K562 (cell line): Measurements from ENCODE around the gene SHISA7. TPM values are rescaled to one million over a fixed set of nuclear protein-coding genes. Genes with fewer than 3 reads are reported as not detected.

Experiments
- BDP1 ChIP-seq: IDR thresholded peaks from 3 replicates; pipeline ENCODE4 v1.6.1; 2011; ENCODE audit not compliant: insufficient read length, insufficient read depth
- CBFB ChIP-seq: sonication (generic); formaldehyde crosslinking; IDR thresholded peaks from 2 replicates; pipeline ENCODE4 v1.4.0; 2020; ENCODE audit warnings: mild to moderate bottlenecking, missing genetic modification reagents
- HDAC3 ChIP-seq: fragments of 450-650 bp; IDR thresholded peaks from 2 replicates; pipeline ENCODE4 v1.6.1; 2018; ENCODE audit warnings: borderline replicate concordance, mild to moderate bottlenecking, moderate library complexity; ENCODE audit not compliant: partially characterized antibody
- HDGF ChIP-seq: fragments of 450-650 bp; IDR thresholded peaks from 2 replicates; pipeline ENCODE4 v1.6.1; 2016
- JUN ChIP-seq, 2 experiments: sonication (generic) in 1 of 2; formaldehyde crosslinking in 1 of 2; IDR thresholded peaks; 2 replicates each; pipeline versions ENCODE4 v1.6.1 to v1.8.0; 2012 to 2022; ENCODE audit warnings: borderline replicate concordance in 2 of 2, mild to moderate bottlenecking in 2 of 2, improper control_type of control experiment in 1 of 2, low read depth in 1 of 2, low read length in 1 of 2, missing genetic modification reagents in 1 of 2
- MAZ ChIP-seq, 2 experiments: fragments of 450-650 bp in 1 of 2; sonication (generic) in 1 of 2; formaldehyde crosslinking; IDR thresholded peaks in 1 of 2; conservative IDR thresholded peaks in 1 of 2; 2 replicates each; pipeline versions ENCODE4 v1.4.0 to v1.5.0; 2020; ENCODE audit warnings: mild to moderate bottlenecking in 1 of 2, missing genetic modification reagents in 1 of 2
- NFXL1 ChIP-seq: fragments of 450-650 bp; formaldehyde crosslinking; IDR thresholded peaks from 2 replicates; pipeline ENCODE4 v1.4.0; 2021; ENCODE audit warnings: mild to moderate bottlenecking
- NRF1 ChIP-seq, 2 experiments: fragments of 450-650 bp; IDR thresholded peaks in 1 of 2; conservative IDR thresholded peaks in 1 of 2; 2 replicates each; pipeline ENCODE4 v1.6.1; 2014; ENCODE audit warnings: mild to moderate bottlenecking in 2 of 2
- PKNOX1 ChIP-seq: fragments of 450-650 bp; IDR thresholded peaks from 2 replicates; pipeline ENCODE4 v1.6.1; 2016
- POLR2B ChIP-seq: fragments of 450-650 bp; IDR thresholded peaks from 2 replicates; pipeline ENCODE4 v1.6.1; 2018; ENCODE audit warnings: low read depth; ENCODE audit not compliant: partially characterized antibody
- RAD21 ChIP-seq, 2 experiments: fragments of 250-450 bp in 1 of 2; fragments of 450-650 bp in 1 of 2; sonication (Bioruptor Pico) in 1 of 2; formaldehyde crosslinking in 1 of 2; IDR thresholded peaks in 1 of 2; conservative IDR thresholded peaks in 1 of 2; 2 replicates each; pipeline versions ENCODE4 v1.4.0 to v1.8.0; 2020 to 2022; ENCODE audit warnings: mild to moderate bottlenecking in 2 of 2, moderate library complexity in 1 of 2
- RAD51 ChIP-seq: fragments of 450-650 bp; IDR thresholded peaks from 2 replicates; pipeline ENCODE4 v1.7.1; 2016; ENCODE audit warnings: low read depth, mild to moderate bottlenecking, borderline replicate concordance
- RBM14 ChIP-seq: fragments of 200-400 bp; formaldehyde crosslinking; IDR thresholded peaks from 2 replicates; pipeline ENCODE4 v1.6.1; 2018; ENCODE audit warnings: low read depth, mild to moderate bottlenecking, low read length, moderate library complexity, borderline replicate concordance; ENCODE audit not compliant: insufficient read depth
- SMARCA4 ChIP-seq: fragments of 450-650 bp; IDR thresholded peaks from 2 replicates; pipeline ENCODE4 v1.6.1; 2016
- SNRNP70 ChIP-seq: fragments of 200-400 bp; formaldehyde crosslinking; optimal IDR thresholded peaks from 2 replicates; pipeline ENCODE3; 2017; ENCODE audit warnings: low read depth, low read length
- SRSF1 ChIP-seq: fragments of 200-400 bp; formaldehyde crosslinking; IDR thresholded peaks from 2 replicates; pipeline ENCODE4 v1.6.1; 2017; ENCODE audit warnings: mild to moderate bottlenecking, low read depth, low read length, moderate library complexity
- STAT5B ChIP-seq: fragments of 250-450 bp; sonication (Bioruptor Pico); IDR thresholded peaks from 2 replicates; pipeline ENCODE4 v1.8.0; 2021; ENCODE audit warnings: mild to moderate bottlenecking, inconsistent platforms
- U2AF2 ChIP-seq: fragments of 200-400 bp; formaldehyde crosslinking; optimal IDR thresholded peaks from 2 replicates; pipeline ENCODE3; 2017; ENCODE audit warnings: low read depth, mild to moderate bottlenecking, low read length
- ZC3H11A ChIP-seq: IDR thresholded peaks from 2 replicates; pipeline ENCODE4 v1.6.1; 2012; ENCODE audit warnings: low read depth, low read length, improper control_type of control experiment
- ZNF551 ChIP-seq: fragments of 250-450 bp; sonication (Bioruptor Pico); IDR thresholded peaks from 2 replicates; pipeline ENCODE4 v1.5.0; 2021; ENCODE audit warnings: mild to moderate bottlenecking, moderate library complexity
- ZNF57 ChIP-seq: fragments of 450-650 bp; formaldehyde crosslinking; IDR thresholded peaks from 2 replicates; pipeline ENCODE4 v1.4.0; 2020; ENCODE audit warnings: mild to moderate bottlenecking, moderate library complexity
- ZNF766 ChIP-seq: fragments of 200-800 bp; sonication (Bioruptor generic); conservative IDR thresholded peaks from 2 replicates; pipeline ENCODE4 v1.6.1; 2016; ENCODE audit warnings: missing genetic modification characterization, missing compliant biosample characterization
- polyA plus RNA-seq, 8 experiments: library from polyadenylated mRNA; depleted of rRNA in 4 of 8; stranded (reverse) in 5 of 8; unstranded in 3 of 8; fragments of >200 nt; fragmentation: Nextera tagmentation in 2 of 8; fragmentation: Illumina TruSeq in 1 of 8; extraction: Ambion mirVana in 2 of 8; extraction: Trizol in 1 of 8; gene quantifications; 2 replicates each; pipeline versions ENCODE4 v1.2.1 to v1.2.3, GENCODE V29; 2011 to 2014; ENCODE audit warnings: inconsistent platforms in 1 of 8, missing spikeins in 1 of 8
- total RNA-seq, 7 experiments: library from RNA; depleted of rRNA in 6 of 7; stranded (reverse); fragments of >200 nt in 6 of 7; fragmentation: Illumina TruSeq in 2 of 7; extraction: Trizol in 2 of 7; gene quantifications; 2 replicates each; pipeline versions ENCODE4 v1.2.1 to v1.2.3, GENCODE V29; 2011 to 2021; ENCODE audit warnings: low replicate concordance in 1 of 7
- TF ChIP-seq, protein P1 (sequence below), 2 experiments: fragments of 450-650 bp in 1 of 2; sonication (generic) in 1 of 2; formaldehyde crosslinking; conservative IDR thresholded peaks; 2 replicates each; pipeline versions ENCODE4 v1.4.0 to v1.8.1; 2020 to 2022; ENCODE audit warnings: mild to moderate bottlenecking in 1 of 2, missing genetic modification reagents in 1 of 2
- TF ChIP-seq, protein P2 (sequence below): sonication (generic); formaldehyde crosslinking; IDR thresholded peaks from 2 replicates; pipeline ENCODE4 v1.8.0; 2022; ENCODE audit warnings: mild to moderate bottlenecking, missing genetic modification reagents, borderline replicate concordance
- TF ChIP-seq, protein P3 (sequence below): fragments of 250-450 bp; sonication (Bioruptor Pico); IDR thresholded peaks from 2 replicates; pipeline ENCODE4 v1.8.0; 2021; ENCODE audit warnings: moderate library complexity, mild to moderate bottlenecking, inconsistent platforms

Gene SHISA7
- total and polyA plus RNA-seq, 9 of the 15 experiments (the other 6 are each of a cell fraction or from before 2014, with no cell fraction given) = 0.01 to 0.40 (median 0.07) TPM

- TF ChIP-seq, protein P1, sequence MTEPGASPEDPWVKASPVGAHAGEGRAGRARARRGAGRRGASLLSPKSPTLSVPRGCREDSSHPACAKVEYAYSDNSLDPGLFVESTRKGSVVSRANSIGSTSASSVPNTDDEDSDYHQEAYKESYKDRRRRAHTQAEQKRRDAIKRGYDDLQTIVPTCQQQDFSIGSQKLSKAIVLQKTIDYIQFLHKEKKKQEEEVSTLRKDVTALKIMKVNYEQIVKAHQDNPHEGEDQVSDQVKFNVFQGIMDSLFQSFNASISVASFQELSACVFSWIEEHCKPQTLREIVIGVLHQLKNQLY (CRISPR knock-in tag; conservative IDR thresholded peaks at IDR 0.05) = no peak
- TF ChIP-seq CBFB (CRISPR knock-in tag) (no peak), PKNOX1 (peak; percentile 95), NRF1 (conservative IDR thresholded peaks at IDR 0.05 in 1 of 2, IDR thresholded peaks at IDR 0.05 in 1 of 2) (peak; percentile 77 to 79), MAZ (CRISPR knock-in tag; conservative IDR thresholded peaks at IDR 0.05 in 1 of 2, IDR thresholded peaks at IDR 0.05 in 1 of 2) (peak in 1 of 2 experiments; percentile 47; a peak in 1 of 4 replicates), RBM14 (no peak), SNRNP70 (no peak), RAD21 (CRISPR knock-in tag; conservative IDR thresholded peaks at IDR 0.05 in 1 of 2, IDR thresholded peaks at IDR 0.05 in 1 of 2) (no peak), SMARCA4 (no peak), NFXL1 (CRISPR knock-in tag) (no peak), ZNF551 (CRISPR knock-in tag) (no peak), STAT5B (CRISPR knock-in tag) (no peak), U2AF2 (no peak), HDAC3 (no peak), ZNF766 (CRISPR knock-in tag) (no peak), RAD51 (no peak), SRSF1 (0 out of 2 replicates have a peak, but pooled peaks have one; percentile 73), JUN (IDR thresholded peaks at IDR 0.05; ENCODE audit: borderline replicate concordance, low read depth, low read length) (no peak), JUN (CRISPR knock-in tag; IDR thresholded peaks at IDR 0.05; ENCODE audit: borderline replicate concordance) (0 out of 2 replicates have a peak, but pooled peaks have one; percentile 42), ZNF57 (no peak), ZC3H11A (no peak), BDP1 (no peak), HDGF (no peak), POLR2B (peak; percentile 32)
- TF ChIP-seq, protein P2, sequence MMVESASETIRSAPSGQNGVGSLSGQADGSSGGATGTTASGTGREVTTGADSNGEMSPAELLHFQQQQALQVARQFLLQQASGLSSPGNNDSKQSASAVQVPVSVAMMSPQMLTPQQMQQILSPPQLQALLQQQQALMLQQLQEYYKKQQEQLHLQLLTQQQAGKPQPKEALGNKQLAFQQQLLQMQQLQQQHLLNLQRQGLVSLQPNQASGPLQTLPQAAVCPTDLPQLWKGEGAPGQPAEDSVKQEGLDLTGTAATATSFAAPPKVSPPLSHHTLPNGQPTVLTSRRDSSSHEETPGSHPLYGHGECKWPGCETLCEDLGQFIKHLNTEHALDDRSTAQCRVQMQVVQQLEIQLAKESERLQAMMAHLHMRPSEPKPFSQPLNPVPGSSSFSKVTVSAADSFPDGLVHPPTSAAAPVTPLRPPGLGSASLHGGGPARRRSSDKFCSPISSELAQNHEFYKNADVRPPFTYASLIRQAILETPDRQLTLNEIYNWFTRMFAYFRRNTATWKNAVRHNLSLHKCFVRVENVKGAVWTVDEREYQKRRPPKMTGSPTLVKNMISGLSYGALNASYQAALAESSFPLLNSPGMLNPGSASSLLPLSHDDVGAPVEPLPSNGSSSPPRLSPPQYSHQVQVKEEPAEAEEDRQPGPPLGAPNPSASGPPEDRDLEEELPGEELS = no peak
- TF ChIP-seq, protein P3, sequence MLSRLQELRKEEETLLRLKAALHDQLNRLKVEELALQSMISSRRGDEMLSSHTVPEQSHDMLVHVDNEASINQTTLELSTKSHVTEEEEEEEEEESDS (CRISPR knock-in tag) = no peak
Measured at GRCh38 chr19:55440411-55441105, 2.5 kb downstream of the SHISA7 start (continued).
